Common myeloid progenitor, CD34-positive (primary cell): ENCODE data around the gene NAA15.
A peak's percentile ranks its signal among the peaks of the same experiment; 100 is the strongest.

ENCODE experiments used
- CTCF ChIA-PET: fragments of 350-600 bp; sonication (Branson Sonifier 250); formaldehyde crosslinking; loops from one replicate; lab custom pipeline; 2021; ENCODE audit warnings: antibody characterized with exemption; lab: Charles Lee
- POLR2A ChIA-PET: fragments of 350-600 bp; sonication (Branson Sonifier 250); formaldehyde crosslinking; loops from one replicate; lab custom pipeline; 2021; ENCODE audit warnings: antibody characterized with exemption; lab: Charles Lee
- DNase-seq, 3 donors: peaks; one replicate each; pipeline versions ENCODE4 v3.0.0 to v3.0.0-alpha.2; 2013
- H3K27ac ChIP-seq, 2 experiments: 1 replicate in 1 of 2; 2 replicates in 1 of 2; pipeline ENCODE4 v1.7.0; 2013; ENCODE audit warnings: inconsistent platforms in 2 of 2, low read length in 2 of 2, mild to moderate bottlenecking in 2 of 2, low read depth in 1 of 2, moderate library complexity in 1 of 2; ENCODE audit not compliant: severe bottlenecking in 2 of 2, insufficient read depth in 1 of 2, poor library complexity in 1 of 2
- H3K27me3 ChIP-seq, 5 experiments: replicated peaks in 2 of 5; 1 replicate in 3 of 5; 2 replicates in 2 of 5; pipeline versions ENCODE4 v1.6.1 to v1.7.0; 2013; ENCODE audit warnings: low read length in 4 of 5, mild to moderate bottlenecking in 2 of 5, moderate library complexity in 2 of 5, inconsistent platforms in 1 of 5; ENCODE audit not compliant: insufficient read depth in 5 of 5, control insufficient read depth in 4 of 5
- H3K36me3 ChIP-seq, 4 experiments: 1 replicate in 2 of 4; 2 replicates in 2 of 4; pipeline versions ENCODE4 v1.6.1 to v1.7.0; 2013; ENCODE audit warnings: low read length in 3 of 4, control low read depth in 1 of 4, mild to moderate bottlenecking in 1 of 4; ENCODE audit not compliant: control insufficient read depth in 4 of 4, insufficient read depth in 4 of 4
- H3K4me1 ChIP-seq, 4 experiments: 1 replicate in 3 of 4; 2 replicates in 1 of 4; pipeline versions ENCODE4 v1.6.1 to v1.7.1; 2013; ENCODE audit warnings: low read length in 3 of 4, mild to moderate bottlenecking in 3 of 4, control low read depth in 1 of 4, inconsistent platforms in 1 of 4, moderate library complexity in 1 of 4; ENCODE audit not compliant: control insufficient read depth in 4 of 4, insufficient read depth in 4 of 4; ENCODE audit errors: control extremely low read depth in 1 of 4
- H3K4me3 ChIP-seq, 7 experiments: 1 replicate in 4 of 7; 2 replicates in 3 of 7; pipeline versions ENCODE4 v1.5.1 to v1.7.0; 2013; ENCODE audit warnings: mild to moderate bottlenecking in 7 of 7, low read length in 6 of 7, moderate library complexity in 6 of 7, inconsistent platforms in 2 of 7, low read depth in 2 of 7, control low read depth in 1 of 7; ENCODE audit not compliant: insufficient read depth in 4 of 7, control insufficient read depth in 1 of 7; ENCODE audit errors: extremely low read depth in 1 of 7
- H3K9me3 ChIP-seq, 5 experiments: 1 replicate in 4 of 5; 2 replicates in 1 of 5; pipeline versions ENCODE4 v1.6.1 to v1.7.1; 2013; ENCODE audit warnings: low read length in 4 of 5, mild to moderate bottlenecking in 2 of 5, inconsistent platforms in 1 of 5, low read depth in 1 of 5, moderate library complexity in 1 of 5; ENCODE audit not compliant: control insufficient read depth in 4 of 5, insufficient read depth in 2 of 5; ENCODE audit errors: control extremely low read depth in 1 of 5
- WGBS: methylation state at CpG from one replicate; pipeline ENCODE4 v1.1.5; 2013; ENCODE audit not compliant: insufficient coverage; 5-methylcytosine and 5-hydroxymethylcytosine counted together

Gene NAA15

GRCh38 chr4:139295206-139295941, 5.9 kb upstream of the NAA15 start:
- WGBS = 0% methylated on average over 39 of the region's 51 CpGs
- CTCF ChIA-PET = interaction anchor here (0.6 to 3.8 kb wide), 32 partner anchors 9 to 265 kb away, joined by 3 to 20 read pairs (median 3); partner anchors contain the start of gene MGARP

GRCh38 chr4:139295942-139296299, 5.4 kb upstream of the NAA15 start:
- Histone ChIP-seq H3K27ac (peak overlapping the region; percentile 89 to 91), H3K4me3 (peak overlapping the region in 5 of 7 experiments; percentile 81 to 97 (median 88)), H3K36me3 (peaks cover 3 to 18% (median 10%) of the 10 kb centered on the region in 4 experiments), H3K9me3 (no peaks in the 10 kb centered on the region), H3K27me3 (no peaks in the 10 kb centered on the region), H3K4me1 (peaks cover 8 to 29% (median 21%) of the 10 kb centered on the region in 4 experiments)
- CTCF ChIA-PET = interaction anchor here (0.6 to 3.8 kb wide), 31 partner anchors 9 to 265 kb away, joined by 3 to 20 read pairs (median 3); partner anchors contain the start of gene MGARP
- no peak for DNase-seq
- 0% methylated on average over 1 of the region's 6 CpGs for WGBS
- POLR2A ChIA-PET = interaction anchor here (1.0 to 1.2 kb wide), 3 partner anchors 16 to 119 kb away, joined by 3 to 4 read pairs (median 3); partner anchors contain the start of gene ELF2

More at GRCh38 chr4:139295206-139295941, 5.9 kb upstream of the NAA15 start:
- Histone ChIP-seq H3K4me1 (peaks cover 5 to 24% (median 16%) of the 10 kb centered on the region in 4 experiments), H3K9me3 (no peaks in the 10 kb centered on the region), H3K27ac (peak overlapping the region; percentile 89 to 91), H3K27me3 (no peaks in the 10 kb centered on the region), H3K36me3 (peaks cover 3 to 23% (median 10%) of the 10 kb centered on the region in 4 experiments), H3K4me3 (peak overlapping the region; percentile 81 to 97 (median 88))
- peak; percentile 94 to 97 (median 96) for DNase-seq
- POLR2A ChIA-PET = interaction anchor here (1.0 to 1.2 kb wide), 3 partner anchors 16 to 118 kb away, joined by 3 to 4 read pairs (median 3); partner anchors contain the start of gene ELF2

GRCh38 chr4:139297001-139297410, 4.3 kb upstream of the NAA15 start:
- Histone ChIP-seq H3K4me1 (peaks cover 8 to 31% (median 22%) of the 10 kb centered on the region in 4 experiments), H3K9me3 (no peaks in the 10 kb centered on the region), H3K4me3 (no peak overlapping the region), H3K27me3 (no peaks in the 10 kb centered on the region), H3K27ac (no peak overlapping the region), H3K36me3 (peaks cover 3 to 10% (median 7%) of the 10 kb centered on the region in 4 experiments)
- ChIA-PET CTCF (interaction anchor here (0.6 to 3.8 kb wide), 16 partner anchors 13 to 266 kb away, joined by 3 to 20 read pairs (median 4); partner anchors contain the start of gene MGARP), POLR2A (interaction anchor here (0.6 to 0.7 kb wide), 2 partner anchors 15 to 22 kb away, joined by 3 to 4 read pairs; no protein-coding TSS in a partner anchor)
- 100% methylated on average over 2 of the region's 2 CpGs for WGBS
- DNase-seq = no peak

GRCh38 chr4:139299536-139299935, 1.8 kb upstream of the NAA15 start:
- peaks cover 0 to under 1% (median 0%) of the 10 kb centered on the region in 5 experiments for H3K9me3 ChIP-seq
- peaks cover 0 to 6% (median 2%) of the 10 kb centered on the region in 4 experiments for H3K36me3 ChIP-seq
- peak overlapping the region in 1 of 2 experiments; percentile 96 for H3K27ac ChIP-seq
- no peak for DNase-seq
- WGBS = no CpG with 5 or more reads among the region's 1 CpG
- ChIA-PET CTCF (interaction anchor here (1.0 to 3.7 kb wide), 9 partner anchors 10 to 269 kb away, joined by 3 to 21 read pairs (median 7); partner anchors contain the start of gene MGARP), POLR2A (interaction anchor here (2.2 kb wide), 1 partner anchor 122 kb away, joined by 15 read pairs; the partner anchor contains the start of gene ELF2)
- H3K27me3 ChIP-seq = no peaks in the 10 kb centered on the region
- H3K4me1 ChIP-seq = peaks cover 19 to 43% (median 29%) of the 10 kb centered on the region in 4 experiments
- peak overlapping the region in 3 of 7 experiments; percentile 91 to 99 (median 98) for H3K4me3 ChIP-seq

- peaks cover 19 to 39% (median 26%) of the 10 kb centered on the region in 4 experiments for H3K4me1 ChIP-seq
- peak; percentile 29 to 72 (median 64) for DNase-seq
- peaks cover 0 to 11% (median 6%) of the 10 kb centered on the region in 4 experiments for H3K36me3 ChIP-seq
- ChIA-PET POLR2A (interaction anchor here (1.1 to 2.2 kb wide), 5 partner anchors 15 to 255 kb away, joined by 3 to 15 read pairs (median 5); partner anchors contain the start of genes ELF2 and SETD7), CTCF (interaction anchor here (0.6 to 3.7 kb wide), 19 partner anchors 9 to 270 kb away, joined by 3 to 21 read pairs (median 4); partner anchors contain the start of genes ELF2 and MGARP)
- H3K4me3 ChIP-seq = peak overlapping the region; percentile 84 to 99 (median 97)
- 7% methylated on average over 14 of the region's 16 CpGs for WGBS
- H3K9me3 ChIP-seq = peaks cover 0 to 4% (median 0%) of the 10 kb centered on the region in 5 experiments
- peak overlapping the region; percentile 89 to 96 for H3K27ac ChIP-seq
- H3K27me3 ChIP-seq = no peaks in the 10 kb centered on the region
These were observed 733 bp upstream of the NAA15 start for GRCh38 chr4:139300431-139301112.
